Activated CD4-positive, alpha-beta memory T cell treated with anti-CD3 and anti-CD28 coated beads for 36 hours (primary cell): ENCODE measurements around the gene KAT7. TPM values are rescaled to one million over a fixed set of nuclear protein-coding genes. Genes with fewer than 3 reads are reported as not detected.
A peak's percentile ranks its signal among the peaks of the same experiment; 100 is the strongest.

ENCODE experiments used
- CTCF ChIA-PET: fragments of 350-600 bp; sonication (Branson Sonifier 250); formaldehyde crosslinking; loops from one replicate; lab custom pipeline; 2021; ENCODE audit warnings: antibody characterized with exemption, inconsistent platforms; lab: Charles Lee
- POLR2A ChIA-PET: fragments of 350-600 bp; sonication (Branson Sonifier 250); formaldehyde crosslinking; loops from one replicate; lab custom pipeline; 2021; ENCODE audit warnings: antibody characterized with exemption; lab: Charles Lee
- DNase-seq: peaks from one replicate; pipeline ENCODE4 v3.0.0-alpha.2; 2020
- H3K27ac Mint-ChIP-seq: one replicate; pipeline ENCODE4 v1.8.0; 2021; ENCODE audit warnings: mixed read lengths
- H3K27me3 Mint-ChIP-seq: one replicate; pipeline ENCODE4 v1.8.0; 2021; ENCODE audit warnings: mixed read lengths
- H3K36me3 Mint-ChIP-seq: one replicate; pipeline ENCODE4 v1.8.0; 2021; ENCODE audit warnings: mixed read lengths
- H3K4me1 Mint-ChIP-seq: one replicate; pipeline ENCODE4 v1.8.0; 2021; ENCODE audit warnings: low read depth, mixed read lengths
- H3K4me3 Mint-ChIP-seq: one replicate; pipeline ENCODE4 v1.8.0; 2021; ENCODE audit warnings: mild to moderate bottlenecking, mixed read lengths
- H3K9me3 Mint-ChIP-seq: one replicate; pipeline ENCODE4 v1.8.0; 2021; ENCODE audit warnings: mixed read lengths
- intact Hi-C: fragments of 100-400 bp; cut with micrococcal nuclease; formaldehyde crosslinking; loops from one replicate; pipeline ENCODE4 v1.15.1; 2023
- total RNA-seq, 2 experiments: library from RNA; stranded (reverse); gene quantifications; one replicate each; pipeline ENCODE4 v1.2.3, GENCODE V29; 2021

KAT7 gene
- total RNA-seq, 2 experiments from 2014 or later: 60.5 to 65.8 TPM

- Mint-ChIP-seq H3K27me3 (no peaks in the 10 kb centered on the region), H3K27ac (peak overlapping the region; percentile 42), H3K4me3 (no peak overlapping the region), H3K36me3 (no peaks in the 10 kb centered on the region), H3K9me3 (no peaks in the 10 kb centered on the region), H3K4me1 (peaks cover 6% of the 10 kb centered on the region)
- intact Hi-C loops: loop anchor here (10.0 kb wide), 1 partner anchor 365 kb away; the partner anchor contains the start of gene PHB1
- DNase-seq: peak; percentile 32
- ChIA-PET CTCF (interaction anchor here (0.9 to 1.3 kb wide), 4 partner anchors 71 to 209 kb away, joined by 3 to 9 read pairs (median 6); partner anchors contain the start of gene SLC35B1), POLR2A (interaction anchor here (1.0 kb wide), 1 partner anchor 16 kb away, joined by 3 read pairs; the partner anchor contains the start of gene FAM117A)
Measured at GRCh38 chr17:49779739-49780231, 8.7 kb upstream of the KAT7 start.

DNA sequence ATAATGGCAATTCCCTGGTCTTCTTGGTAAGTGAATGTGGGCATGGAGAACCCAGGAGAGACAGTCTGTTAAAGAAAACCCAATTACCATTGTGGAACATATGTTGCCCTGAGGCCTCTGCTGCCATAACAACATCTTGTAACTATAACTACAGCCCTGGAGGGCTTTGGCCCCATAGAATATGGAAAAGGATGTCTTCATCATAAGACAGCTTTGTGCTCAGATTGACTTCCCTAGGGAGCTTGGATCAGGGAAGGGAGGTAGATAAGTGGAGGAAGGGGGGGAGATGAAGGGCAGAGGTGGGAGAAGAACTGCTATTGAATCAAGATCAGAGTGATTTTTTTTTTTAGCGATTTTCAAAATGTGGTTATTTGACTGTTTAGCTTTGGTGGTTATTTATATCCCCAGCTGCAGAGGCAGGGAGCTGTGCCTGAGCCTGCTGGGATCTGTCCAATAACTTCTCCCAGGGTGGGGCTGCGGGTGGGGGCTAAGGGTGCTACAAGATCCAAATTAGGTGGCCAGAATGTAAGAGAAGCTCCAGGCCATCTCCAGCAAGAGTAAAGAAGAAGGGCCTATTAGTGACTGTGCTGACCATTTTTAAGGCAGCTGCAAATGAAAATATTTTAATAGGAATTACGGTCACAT is 5.3 kb upstream of the KAT7 start:
- DNase-seq: no peak
- CTCF ChIA-PET: interaction anchor here (0.6 to 1.0 kb wide), 3 partner anchors 75 to 216 kb away, joined by 3 to 4 read pairs (median 3); no protein-coding TSS in a partner anchor
- no peak overlapping the region for H3K27ac Mint-ChIP-seq

DNA sequence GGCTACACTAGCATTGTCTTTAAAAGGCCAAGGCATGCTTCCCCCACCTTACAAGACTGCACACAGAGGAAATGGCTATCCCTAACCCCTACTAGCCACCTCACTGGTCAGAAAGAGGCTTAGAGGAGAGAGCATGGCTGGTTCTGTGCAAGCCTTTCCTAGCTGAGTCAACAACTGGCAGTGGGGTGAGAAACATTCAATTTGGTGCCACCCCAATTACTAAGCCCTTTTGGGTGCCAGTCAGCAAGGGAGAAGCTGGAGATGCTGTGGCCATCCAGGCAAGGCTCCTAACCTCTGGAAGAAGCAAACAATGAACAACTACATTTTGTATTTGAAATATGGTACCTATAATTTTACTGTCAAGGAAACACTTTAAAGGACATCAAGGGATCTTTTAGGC is 4.7 kb upstream of the KAT7 start:
- Mint-ChIP-seq H3K9me3 (no peaks in the 10 kb centered on the region), H3K36me3 (peaks cover under 1% of the 10 kb centered on the region), H3K4me3 (no peak overlapping the region), H3K4me1 (peaks cover 17% of the 10 kb centered on the region), H3K27ac (no peak overlapping the region), H3K27me3 (no peaks in the 10 kb centered on the region)
- POLR2A ChIA-PET: interaction anchor here (0.9 kb wide), 1 partner anchor 19 kb away, joined by 3 read pairs; no protein-coding TSS in a partner anchor
- CTCF ChIA-PET: interaction anchor here (0.7 to 1.0 kb wide), 2 partner anchors 75 to 216 kb away, joined by 3 to 4 read pairs; no protein-coding TSS in a partner anchor
- intact Hi-C loops: loop anchor here (10.0 kb wide), 1 partner anchor 369 kb away; the partner anchor contains the start of gene PHB1
- no peak for DNase-seq

More for the DNA sequence above, 5.3 kb upstream of the KAT7 start:
- Mint-ChIP-seq H3K9me3 (no peaks in the 10 kb centered on the region), H3K4me1 (peaks cover 16% of the 10 kb centered on the region), H3K36me3 (no peaks in the 10 kb centered on the region), H3K4me3 (no peak overlapping the region), H3K27me3 (no peaks in the 10 kb centered on the region)
- intact Hi-C loops: loop anchor here (10.0 kb wide), 1 partner anchor 368 kb away; the partner anchor contains the start of gene PHB1
- POLR2A ChIA-PET: interaction anchor here (0.6 to 0.9 kb wide), 2 partner anchors 19 to 381 kb away, joined by 3 read pairs; no protein-coding TSS in a partner anchor

DNA sequence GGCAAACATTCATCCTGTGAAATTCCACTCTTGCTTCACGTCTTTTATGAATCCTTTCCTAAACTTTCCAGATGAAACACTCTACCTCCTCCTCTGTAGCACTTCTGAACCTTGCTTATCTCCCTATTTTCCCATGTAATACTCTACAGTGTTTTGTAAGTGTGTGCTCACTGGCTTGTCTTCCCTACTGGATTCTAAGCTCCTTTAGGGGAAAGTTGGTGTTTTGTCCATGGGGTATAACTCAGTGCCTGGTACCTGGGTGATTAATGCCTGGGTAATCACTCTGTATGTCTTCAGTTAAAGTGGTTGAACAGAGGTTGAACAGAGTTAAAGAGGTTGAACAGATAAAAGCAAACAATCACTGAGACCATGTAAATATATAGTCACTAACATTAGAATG is 3.8 kb upstream of the KAT7 start:
- DNase-seq: no peak
- Mint-ChIP-seq H3K27ac (no peak overlapping the region), H3K9me3 (no peaks in the 10 kb centered on the region), H3K4me1 (peaks cover 20% of the 10 kb centered on the region), H3K36me3 (peaks cover 7% of the 10 kb centered on the region), H3K4me3 (no peak overlapping the region), H3K27me3 (no peaks in the 10 kb centered on the region)
- POLR2A ChIA-PET: no interaction called here
- intact Hi-C loops: loop anchor here (10.0 kb wide), 1 partner anchor 370 kb away; the partner anchor contains the start of gene PHB1
- CTCF ChIA-PET: interaction anchor here (1.9 kb wide), 1 partner anchor 89 kb away, joined by 10 read pairs; no protein-coding TSS in a partner anchor

GRCh38 chr17:49787884-49788477 is 500 bp upstream of the KAT7 start:
- DNase-seq: peak; percentile 31
- Mint-ChIP-seq H3K9me3 (no peaks in the 10 kb centered on the region), H3K4me1 (peaks cover 48% of the 10 kb centered on the region), H3K36me3 (peaks cover 30% of the 10 kb centered on the region), H3K4me3 (peak overlapping the region; percentile 91), H3K27ac (peak overlapping the region; percentile 95), H3K27me3 (no peaks in the 10 kb centered on the region)
- ChIA-PET CTCF (interaction anchor here (1.0 to 2.6 kb wide), 7 partner anchors 44 to 218 kb away, joined by 3 to 28 read pairs (median 4); partner anchors contain the start of gene SLC35B1), POLR2A (interaction anchor here (0.5 to 2.7 kb wide), 16 partner anchors 11 to 174 kb away, joined by 3 to 17 read pairs (median 4); partner anchors contain the start of genes FAM117A and SLC35B1)
- intact Hi-C loops: loop anchor here (1.0 to 10.0 kb wide), 6 partner anchors 49 to 373 kb away; partner anchors contain the start of gene PHB1

DNA sequence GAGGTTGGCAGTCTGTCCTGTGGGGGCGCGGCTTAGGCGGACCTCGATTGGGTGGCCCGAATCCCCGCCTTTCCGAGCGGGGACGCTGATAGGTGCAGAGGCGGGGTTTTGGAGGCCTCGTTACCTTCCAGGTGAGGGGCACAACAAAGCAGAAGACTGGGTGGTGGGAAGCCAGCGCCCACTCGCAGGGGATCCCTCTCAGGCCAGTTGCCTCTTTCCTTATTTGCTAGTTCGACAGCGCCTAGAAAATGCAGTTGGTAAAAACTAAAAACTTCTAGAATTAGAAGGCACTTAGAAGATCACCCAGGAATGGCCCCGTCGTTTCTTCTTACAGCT is 730 bp downstream of the KAT7 start:
- peaks cover 33% of the 10 kb centered on the region for H3K36me3 Mint-ChIP-seq
- no peaks in the 10 kb centered on the region for H3K27me3 Mint-ChIP-seq
- POLR2A ChIA-PET: interaction anchor here (0.7 to 2.7 kb wide), 6 partner anchors 25 to 93 kb away, joined by 3 to 17 read pairs (median 6); partner anchors contain the start of genes FAM117A and SLC35B1
- CTCF ChIA-PET: interaction anchor here (2.6 kb wide), 1 partner anchor 80 kb away, joined by 28 read pairs; the partner anchor contains the start of gene SLC35B1
- H3K27ac Mint-ChIP-seq: peak overlapping the region; percentile 95
- no peaks in the 10 kb centered on the region for H3K9me3 Mint-ChIP-seq
- peaks cover 56% of the 10 kb centered on the region for H3K4me1 Mint-ChIP-seq
- intact Hi-C loops: loop anchor here (1.0 to 10.0 kb wide), 4 partner anchors 25 to 374 kb away; partner anchors contain the start of genes FAM117A, PHB1 and SPOP
- no peak for DNase-seq
- peak overlapping the region; percentile 91 for H3K4me3 Mint-ChIP-seq

GRCh38 chr17:49793309-49793708 is 4.8 kb downstream of the KAT7 start:
- Mint-ChIP-seq H3K27me3 (no peaks in the 10 kb centered on the region), H3K27ac (no peak overlapping the region), H3K36me3 (peaks cover 53% of the 10 kb centered on the region), H3K9me3 (no peaks in the 10 kb centered on the region), H3K4me1 (peaks cover 69% of the 10 kb centered on the region), H3K4me3 (no peak overlapping the region)
- DNase-seq: no peak
- ChIA-PET CTCF (interaction anchor here (1.7 kb wide), 1 partner anchor 85 kb away, joined by 4 read pairs; the partner anchor contains the start of gene SLC35B1), POLR2A (no interaction called here)
- intact Hi-C loops: no loop called here

GRCh38 chr17:49795372-49795771 is 6.9 kb downstream of the KAT7 start:
- peak overlapping the region; percentile 59 for H3K27ac Mint-ChIP-seq
- intact Hi-C loops: no loop called here
- H3K27me3 Mint-ChIP-seq: no peaks in the 10 kb centered on the region
- DNase-seq: no peak
- H3K36me3 Mint-ChIP-seq: peaks cover 52% of the 10 kb centered on the region
- ChIA-PET CTCF (interaction anchor here (0.6 to 1.5 kb wide), 2 partner anchors 41 to 292 kb away, joined by 3 read pairs; no protein-coding TSS in a partner anchor), POLR2A (interaction anchor here (1.5 kb wide), 1 partner anchor 80 kb away, joined by 3 read pairs; no protein-coding TSS in a partner anchor)
- no peak overlapping the region for H3K4me3 Mint-ChIP-seq
- no peaks in the 10 kb centered on the region for H3K9me3 Mint-ChIP-seq
- peaks cover 64% of the 10 kb centered on the region for H3K4me1 Mint-ChIP-seq

GRCh38 chr17:49798182-49798581 is 9.7 kb downstream of the KAT7 start:
- Mint-ChIP-seq H3K27me3 (no peaks in the 10 kb centered on the region), H3K4me1 (peaks cover 43% of the 10 kb centered on the region), H3K4me3 (no peak overlapping the region), H3K27ac (no peak overlapping the region), H3K9me3 (no peaks in the 10 kb centered on the region), H3K36me3 (peaks cover 36% of the 10 kb centered on the region)
- no peak for DNase-seq
- CTCF ChIA-PET: interaction anchor here (1.1 to 2.1 kb wide), 4 partner anchors 13 to 258 kb away, joined by 3 to 6 read pairs (median 4); partner anchors contain the start of gene ITGA3
- intact Hi-C loops: no loop called here
- POLR2A ChIA-PET: interaction anchor here (1.3 kb wide), 1 partner anchor 8 kb away, joined by 3 read pairs; no protein-coding TSS in a partner anchor

GRCh38 chr17:49798738-49799137 is 10.3 kb downstream of the KAT7 start:
- Mint-ChIP-seq H3K9me3 (no peaks in the 10 kb centered on the region), H3K36me3 (peaks cover 35% of the 10 kb centered on the region), H3K27me3 (no peaks in the 10 kb centered on the region), H3K4me1 (peaks cover 41% of the 10 kb centered on the region), H3K27ac (no peak overlapping the region), H3K4me3 (no peak overlapping the region)
- intact Hi-C loops: no loop called here
- ChIA-PET POLR2A (interaction anchor here (1.3 kb wide), 1 partner anchor 9 kb away, joined by 3 read pairs; no protein-coding TSS in a partner anchor), CTCF (interaction anchor here (1.0 to 2.1 kb wide), 5 partner anchors 13 to 257 kb away, joined by 3 to 6 read pairs (median 3); partner anchors contain the start of gene ITGA3)
- no peak for DNase-seq

DNA sequence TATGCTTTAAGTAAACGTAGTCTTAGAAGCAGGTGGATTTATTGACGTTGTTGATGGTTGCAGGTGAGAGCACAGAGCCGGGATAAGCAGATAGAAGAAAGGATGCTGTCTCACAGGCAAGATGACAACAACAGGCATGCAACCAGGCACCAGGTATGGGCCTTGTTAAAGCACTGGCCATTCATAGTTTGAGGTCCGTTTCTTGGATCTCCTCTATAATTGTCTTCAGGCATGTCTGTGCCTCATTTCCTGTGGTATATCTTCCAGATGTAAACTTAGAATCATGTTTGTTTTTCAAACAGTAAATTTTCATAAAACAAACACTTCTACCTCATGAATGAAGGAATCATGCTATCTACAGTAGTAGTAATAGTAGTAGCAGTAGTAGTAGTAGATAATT is 20.6 kb downstream of the KAT7 start:
- ChIA-PET CTCF (interaction anchor here (0.9 kb wide), 1 partner anchor 9 kb away, joined by 3 read pairs; no protein-coding TSS in a partner anchor), POLR2A (no interaction called here)
- no peak for DNase-seq
- Mint-ChIP-seq H3K27me3 (no peaks in the 10 kb centered on the region), H3K9me3 (no peaks in the 10 kb centered on the region), H3K27ac (no peak overlapping the region), H3K4me3 (no peak overlapping the region), H3K4me1 (peaks cover 16% of the 10 kb centered on the region), H3K36me3 (peaks cover 38% of the 10 kb centered on the region)
- intact Hi-C loops: no loop called here
